ENCODE measurements around the gene HSPBAP1. TPM values are rescaled to one million over a fixed set of nuclear protein-coding genes. Genes with fewer than 3 reads are reported as not detected.
A peak's percentile ranks its signal among the peaks of the same experiment; 100 is the strongest.

HSPBAP1 gene
- total and polyA plus RNA-seq, 3 donors from 2014 or later: 10.6 to 26.5 (median 11.1) TPM

- intact Hi-C loops (cut with DNase I; ENCODE audit: low total_unique reads): no loop called here
- Histone ChIP-seq H3K4me3 (peak overlapping the region; percentile 75 to 79), H3K27me3 (no peaks in the 10 kb centered on the region), H3K4me1 (peaks cover 11% of the 10 kb centered on the region), H3K9me3 (no peaks in the 10 kb centered on the region), H3K36me3 (ENCODE audit: low read depth, missing control alignments) (no peaks in the 10 kb centered on the region), H3K27ac (peak overlapping the region; percentile 84 to 97)
- no peak for TF ChIP-seq POLR2A (IDR thresholded peaks at IDR 0.05)
- TF ChIP-seq, protein P1, sequence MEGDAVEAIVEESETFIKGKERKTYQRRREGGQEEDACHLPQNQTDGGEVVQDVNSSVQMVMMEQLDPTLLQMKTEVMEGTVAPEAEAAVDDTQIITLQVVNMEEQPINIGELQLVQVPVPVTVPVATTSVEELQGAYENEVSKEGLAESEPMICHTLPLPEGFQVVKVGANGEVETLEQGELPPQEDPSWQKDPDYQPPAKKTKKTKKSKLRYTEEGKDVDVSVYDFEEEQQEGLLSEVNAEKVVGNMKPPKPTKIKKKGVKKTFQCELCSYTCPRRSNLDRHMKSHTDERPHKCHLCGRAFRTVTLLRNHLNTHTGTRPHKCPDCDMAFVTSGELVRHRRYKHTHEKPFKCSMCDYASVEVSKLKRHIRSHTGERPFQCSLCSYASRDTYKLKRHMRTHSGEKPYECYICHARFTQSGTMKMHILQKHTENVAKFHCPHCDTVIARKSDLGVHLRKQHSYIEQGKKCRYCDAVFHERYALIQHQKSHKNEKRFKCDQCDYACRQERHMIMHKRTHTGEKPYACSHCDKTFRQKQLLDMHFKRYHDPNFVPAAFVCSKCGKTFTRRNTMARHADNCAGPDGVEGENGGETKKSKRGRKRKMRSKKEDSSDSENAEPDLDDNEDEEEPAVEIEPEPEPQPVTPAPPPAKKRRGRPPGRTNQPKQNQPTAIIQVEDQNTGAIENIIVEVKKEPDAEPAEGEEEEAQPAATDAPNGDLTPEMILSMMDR (IDR thresholded peaks at IDR 0.05): no peak
- WGBS, 2 donors: 10 to 14% methylated on average over 11 of the region's 11 CpGs
- no peak for DNase-seq
These were observed 2.1 kb upstream of the HSPBAP1 start for GRCh38 chr3:122795674-122796195.

DNA sequence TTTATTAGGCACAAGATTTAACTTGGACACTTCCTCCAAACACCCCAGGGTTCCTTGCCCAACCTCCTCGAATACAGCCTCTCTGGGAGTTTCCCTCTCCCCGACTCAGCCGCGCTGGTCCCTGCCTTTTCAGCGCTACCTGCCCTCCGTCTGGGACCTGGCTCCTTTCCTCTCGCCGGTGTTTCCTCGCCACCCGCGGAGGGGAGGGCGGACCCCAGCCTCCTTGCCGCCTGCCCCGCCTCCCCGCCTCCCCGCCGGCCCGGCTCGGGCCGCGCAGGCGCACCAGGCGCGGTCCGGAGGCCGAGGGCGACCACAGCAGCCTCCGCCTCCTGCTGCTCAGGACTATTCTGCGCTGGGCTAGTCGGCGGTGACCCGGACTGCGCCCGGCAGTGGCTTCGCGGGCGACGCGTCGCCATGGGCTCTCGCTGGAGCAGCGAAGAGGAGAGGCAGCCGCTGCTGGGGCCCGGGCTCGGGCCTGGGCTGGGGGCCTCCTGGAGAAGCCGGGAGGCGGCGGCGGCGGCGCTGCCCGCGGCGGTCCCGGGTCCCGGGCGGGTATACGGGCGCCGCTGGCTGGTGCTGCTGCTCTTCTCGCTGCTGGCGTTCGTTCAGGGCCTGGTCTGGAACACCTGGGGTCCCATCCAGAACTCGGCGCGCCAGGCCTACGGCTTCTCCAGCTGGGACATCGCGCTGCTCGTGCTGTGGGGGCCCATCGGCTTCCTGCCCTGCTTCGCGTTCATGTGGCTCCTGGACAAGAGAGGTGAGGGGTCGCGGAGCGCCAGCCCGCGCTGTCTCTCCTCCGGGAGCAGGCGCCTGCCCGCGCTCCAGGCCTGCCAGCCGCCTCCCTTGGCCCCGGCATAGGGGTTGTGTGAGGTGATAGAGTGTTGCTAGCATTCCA, 1.4 kb upstream of the HSPBAP1 start, which contains the start of gene SLC49A4:
Gene SLC49A4, plus strand, starts transcription at position 291 of the 895 bp plus-strand sequence. Its CDS starts 124 bp downstream, at position 415.
- H3K4me1 ChIP-seq: peaks cover 11% of the 10 kb centered on the region
- no peaks in the 10 kb centered on the region for H3K27me3 ChIP-seq
- no peaks in the 10 kb centered on the region for H3K9me3 ChIP-seq
- peak; percentile 22 for TF ChIP-seq POLR2A (IDR thresholded peaks at IDR 0.05)
- TF ChIP-seq, protein P1 (IDR thresholded peaks at IDR 0.05): no peak
- 0 to 1% methylated on average over 21 to 41 of the region's 84 CpGs for WGBS, 2 donors
- H3K36me3 ChIP-seq (ENCODE audit: low read depth, missing control alignments): no peaks in the 10 kb centered on the region
- peak within 1 kb of the TSS; percentile 75 to 79 for H3K4me3 ChIP-seq
- DNase-seq: peak; percentile 79
- peak within 1 kb of the TSS; percentile 84 to 97 for H3K27ac ChIP-seq
- intact Hi-C loops (cut with DNase I; ENCODE audit: low total_unique reads): no loop called here

DNA sequence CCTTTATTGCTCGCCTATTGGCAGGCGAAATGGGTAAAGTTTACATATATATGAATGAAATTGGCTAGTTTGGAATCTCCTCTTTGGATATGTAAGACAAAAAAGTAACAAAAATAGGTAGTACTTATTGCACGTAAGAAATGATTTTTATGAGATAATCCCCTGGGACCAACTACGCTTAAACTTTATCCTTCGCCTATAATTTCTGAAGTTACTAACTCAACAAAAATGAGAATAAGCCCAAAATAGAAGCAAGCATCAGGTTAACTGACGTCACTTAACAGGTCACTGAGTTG, 800 bp upstream of the HSPBAP1 start:
- Histone ChIP-seq H3K4me3 (peak overlapping the region; percentile 75 to 79), H3K4me1 (peaks cover 11% of the 10 kb centered on the region), H3K9me3 (no peaks in the 10 kb centered on the region), H3K27ac (peak overlapping the region; percentile 84 to 97), H3K27me3 (no peaks in the 10 kb centered on the region), H3K36me3 (ENCODE audit: low read depth, missing control alignments) (no peaks in the 10 kb centered on the region)
- WGBS, 2 donors: 0% methylated on average over 6 of the region's 6 CpGs
- DNase-seq: no peak
- no peak for TF ChIP-seq POLR2A (IDR thresholded peaks at IDR 0.05)
- TF ChIP-seq, protein P1 (IDR thresholded peaks at IDR 0.05): no peak
- intact Hi-C loops (cut with DNase I; ENCODE audit: low total_unique reads): no loop called here

- WGBS, 2 donors: 91 to 93% methylated on average over 11 of the region's 11 CpGs
- DNase-seq: no peak
- Histone ChIP-seq H3K4me3 (no peak overlapping the region), H3K27me3 (no peaks in the 10 kb centered on the region), H3K27ac (no peak overlapping the region), H3K4me1 (no peaks in the 10 kb centered on the region), H3K36me3 (ENCODE audit: low read depth, missing control alignments) (no peaks in the 10 kb centered on the region), H3K9me3 (no peaks in the 10 kb centered on the region)
- intact Hi-C loops (cut with DNase I; ENCODE audit: low total_unique reads): no loop called here
- TF ChIP-seq, protein P1 (IDR thresholded peaks at IDR 0.05): no peak
- no peak for TF ChIP-seq POLR2A (IDR thresholded peaks at IDR 0.05)
These were observed 3.9 kb downstream of the HSPBAP1 start for GRCh38 chr3:122789585-122790273.
